GM21786 (cell line): ENCODE measurements around the gene SIM2.

Experiments
- ATAC-seq: cut with Tn5 transposase; IDR thresholded peaks from one replicate; pipeline ENCODE4 v1.9.1; 2021; ENCODE audit not compliant: unreplicated experiment

The SIM2 gene

GRCh38 chr21:36733857-36734256, 34.9 kb downstream of the SIM2 start:
- no peak for ATAC-seq

GRCh38 chr21:36734367-36735200, 35.7 kb downstream of the SIM2 start:
- ATAC-seq: no peak

- ATAC-seq: no peak
Observed at GRCh38 chr21:36735201-36735515, 36.2 kb downstream of the SIM2 start.

- ATAC-seq: no peak
Observed at GRCh38 chr21:36735724-36736320, 36.9 kb downstream of the SIM2 start.

GRCh38 chr21:36738489-36739126, 39.7 kb downstream of the SIM2 start:
- ATAC-seq: no peak

GRCh38 chr21:36741506-36741905, 42.6 kb downstream of the SIM2 start:
- no peak for ATAC-seq

- no peak for ATAC-seq
Observed at GRCh38 chr21:36743008-36743407, 44.1 kb downstream of the SIM2 start.

GRCh38 chr21:36743446-36743845, 44.5 kb downstream of the SIM2 start:
- no peak for ATAC-seq

GRCh38 chr21:36744190-36744559, 45.3 kb downstream of the SIM2 start:
- no peak for ATAC-seq

GRCh38 chr21:36744560-36745231, 45.8 kb downstream of the SIM2 start:
- ATAC-seq: no peak

GRCh38 chr21:36745459-36745858, 46.5 kb downstream of the SIM2 start:
- ATAC-seq: no peak

- no peak for ATAC-seq
Observed at GRCh38 chr21:36747041-36747814, 48.3 kb downstream of the SIM2 start.

GRCh38 chr21:36747815-36748383, 49.0 kb downstream of the SIM2 start:
- ATAC-seq: no peak

- ATAC-seq: no peak
Observed at GRCh38 chr21:36749935-36750575, 51.1 kb downstream of the SIM2 start.

- no peak for ATAC-seq
Observed at GRCh38 chr21:36750576-36750959, 51.7 kb downstream of the SIM2 start.

GRCh38 chr21:36751383-36751782, 52.5 kb downstream of the SIM2 start:
- no peak for ATAC-seq

GRCh38 chr21:36753556-36753955, 54.6 kb downstream of the SIM2 start:
- no peak for ATAC-seq

- ATAC-seq: no peak
Observed at GRCh38 chr21:36754241-36754898, 55.5 kb downstream of the SIM2 start.

GRCh38 chr21:36756527-36756926, 57.6 kb downstream of the SIM2 start:
- ATAC-seq: no peak

GRCh38 chr21:36757196-36757595, 58.3 kb downstream of the SIM2 start:
- ATAC-seq: no peak
